Measurements from ENCODE around the gene STK39.

The STK39 gene

GRCh38 chr2:168182550-168183249 is 64.7 kb downstream of the STK39 start:
- DNase-seq: no peak

DNA sequence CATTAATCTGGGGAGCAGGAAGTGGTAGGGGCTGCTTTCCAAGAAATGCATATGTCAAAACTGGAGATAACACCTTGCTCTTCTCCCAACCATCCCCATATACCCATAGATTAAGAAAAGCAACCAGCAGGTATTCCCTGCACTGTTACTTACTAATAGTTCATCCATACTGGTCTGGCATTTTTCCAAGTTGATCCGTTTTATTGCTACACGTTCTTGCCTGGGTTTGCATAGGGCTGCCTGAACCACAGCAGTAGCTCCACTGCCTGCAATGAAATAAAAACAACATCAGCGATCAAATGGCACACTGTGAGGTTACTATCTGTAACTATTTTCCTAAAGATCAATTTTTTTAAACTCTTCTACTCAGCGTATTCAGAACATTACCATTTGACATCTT is 65.6 kb downstream of the STK39 start:
- DNase-seq: no peak

- no peak for DNase-seq
Measured at GRCh38 chr2:168180914-168181313, 66.5 kb downstream of the STK39 start.

DNA sequence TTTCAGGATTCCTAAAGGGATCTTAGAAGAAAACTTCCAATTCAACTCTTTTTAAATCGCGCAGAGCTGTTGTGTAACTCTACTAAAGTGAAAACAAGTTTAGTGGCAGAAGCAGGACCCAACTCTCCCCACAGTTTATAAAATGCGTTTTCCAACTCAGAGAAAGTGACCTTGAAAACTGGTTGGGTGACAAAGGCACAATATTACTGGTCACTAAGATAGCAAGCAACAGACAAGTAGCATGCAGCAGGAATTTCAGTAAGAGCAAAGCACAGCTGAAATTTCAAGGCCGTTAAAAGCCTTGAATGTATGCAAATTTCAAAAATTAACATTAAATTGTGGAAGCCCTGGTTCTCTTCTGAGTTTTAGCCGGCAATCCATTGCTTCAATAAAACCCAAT is 66.9 kb downstream of the STK39 start:
- no peak for DNase-seq

DNA sequence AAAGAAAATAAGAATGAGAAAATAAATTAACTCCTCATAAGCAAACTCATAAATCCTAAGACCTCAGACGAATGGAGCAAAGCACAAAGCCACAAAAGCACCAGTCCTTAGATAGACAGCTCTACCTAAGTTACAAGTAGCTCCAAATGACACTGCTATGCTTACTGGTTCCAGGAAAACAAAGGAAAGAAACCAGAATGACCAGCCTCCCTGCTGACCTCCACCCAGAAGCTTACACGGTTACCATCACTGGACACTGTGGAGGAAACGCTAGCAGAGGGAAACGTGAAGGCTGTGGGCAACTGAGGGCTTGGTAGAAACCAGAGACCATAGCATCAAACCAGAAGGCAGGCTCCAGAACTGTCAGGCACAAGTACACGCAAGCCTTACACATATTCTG is 67.8 kb downstream of the STK39 start:
- no peak for DNase-seq

- no peak for DNase-seq
Measured at GRCh38 chr2:168178520-168179324, 68.7 kb downstream of the STK39 start.

GRCh38 chr2:168176402-168176801 is 71.0 kb downstream of the STK39 start:
- DNase-seq: no peak

DNA sequence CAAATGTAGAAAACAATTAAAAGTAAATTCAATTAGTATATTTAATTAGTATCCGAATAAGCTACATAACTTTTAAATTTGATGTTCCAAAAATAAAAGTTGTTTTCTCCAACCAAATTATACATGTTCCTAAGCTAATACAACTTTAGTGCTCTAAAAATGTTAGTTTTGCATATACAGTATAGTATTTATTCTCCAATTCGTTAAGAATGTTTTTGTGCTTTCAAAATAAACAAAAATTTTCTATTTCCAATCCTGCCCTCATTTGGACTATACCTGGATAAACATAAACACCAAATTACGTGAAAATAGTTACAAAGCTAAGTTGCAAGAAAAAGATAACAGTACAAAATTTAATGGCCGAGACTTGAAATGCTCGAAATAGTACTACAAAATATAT is 71.9 kb downstream of the STK39 start:
- no peak for DNase-seq

- DNase-seq: no peak
Measured at GRCh38 chr2:168174756-168175155, 72.6 kb downstream of the STK39 start.

GRCh38 chr2:168172071-168172470 is 75.3 kb downstream of the STK39 start:
- DNase-seq: no peak

- DNase-seq: no peak
Measured at GRCh38 chr2:168171059-168171762, 76.2 kb downstream of the STK39 start.

- DNase-seq: peak; percentile 76
Measured at GRCh38 chr2:168169097-168169745, 78.2 kb downstream of the STK39 start.

- DNase-seq: no peak
Measured at GRCh38 chr2:168167511-168168263, 79.7 kb downstream of the STK39 start.

DNA sequence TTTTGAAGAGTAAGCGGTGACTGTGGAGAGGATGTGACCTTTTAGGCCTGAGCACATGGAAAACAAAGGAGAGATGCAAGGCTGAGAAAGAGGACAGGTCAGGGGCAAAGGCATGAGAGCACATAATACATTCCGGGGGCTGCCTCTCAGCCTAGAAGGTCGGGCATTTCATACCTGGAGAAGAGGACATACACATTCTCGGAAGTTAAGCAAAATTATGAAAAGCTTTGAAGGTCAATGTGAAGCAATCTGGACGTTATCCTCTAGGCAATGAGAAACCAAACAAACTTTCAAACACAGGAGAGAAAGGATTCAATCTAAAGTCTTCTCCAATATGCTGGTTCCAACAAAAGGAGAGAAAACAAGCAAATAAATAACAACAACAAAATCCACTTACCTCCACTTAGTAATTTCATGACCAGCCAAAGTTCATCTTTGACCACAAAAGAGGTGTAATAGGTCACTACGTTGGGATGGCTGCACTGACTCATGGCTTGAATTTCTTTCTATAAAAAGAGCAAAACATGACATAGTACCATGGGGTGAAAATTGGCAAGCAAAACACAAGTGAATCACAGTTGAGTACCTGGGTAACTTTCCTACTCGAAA is 80.4 kb downstream of the STK39 start:
- DNase-seq: peak; percentile 28

DNA sequence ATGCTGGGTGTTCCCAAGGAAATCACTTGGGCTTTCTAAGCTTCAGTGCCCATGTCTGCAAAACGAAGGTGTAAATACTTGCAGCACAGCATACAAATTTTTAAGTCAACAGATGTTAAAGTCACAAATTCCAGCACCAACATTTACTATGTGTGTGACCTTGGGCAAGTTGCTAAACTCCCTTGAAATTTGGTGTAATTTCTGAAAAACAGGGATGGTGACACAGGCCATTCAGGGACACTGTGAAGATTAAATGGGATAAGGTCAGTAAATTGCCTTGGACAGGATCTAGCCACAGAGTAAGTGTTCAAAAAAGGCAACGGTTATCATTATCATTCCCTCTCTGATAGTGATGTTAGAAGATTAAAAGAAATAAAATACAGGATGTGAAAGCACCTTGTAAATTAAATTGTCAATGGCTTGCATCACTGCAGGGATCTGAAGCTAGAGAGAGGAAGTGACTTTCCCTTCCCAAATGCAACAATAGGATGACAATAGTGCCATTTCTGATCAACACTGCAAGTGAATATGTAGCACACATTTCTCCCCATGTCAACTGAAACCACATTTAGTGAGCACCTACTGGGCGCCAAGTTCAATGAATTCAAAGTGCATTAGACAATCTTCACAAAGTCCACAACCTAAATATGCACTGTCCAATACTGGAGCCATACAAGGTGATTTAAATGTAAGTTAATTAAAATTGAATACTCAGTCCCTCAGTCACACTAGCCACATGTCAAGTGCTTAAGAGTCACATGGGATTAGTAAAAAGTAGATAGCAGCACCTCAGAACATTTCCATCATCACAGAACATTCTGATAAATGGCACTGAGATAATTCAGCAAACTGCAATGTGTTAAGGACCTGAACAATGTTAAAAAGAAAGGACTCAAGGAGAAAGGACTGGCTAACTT is 81.2 kb downstream of the STK39 start:
- no peak for DNase-seq

DNA sequence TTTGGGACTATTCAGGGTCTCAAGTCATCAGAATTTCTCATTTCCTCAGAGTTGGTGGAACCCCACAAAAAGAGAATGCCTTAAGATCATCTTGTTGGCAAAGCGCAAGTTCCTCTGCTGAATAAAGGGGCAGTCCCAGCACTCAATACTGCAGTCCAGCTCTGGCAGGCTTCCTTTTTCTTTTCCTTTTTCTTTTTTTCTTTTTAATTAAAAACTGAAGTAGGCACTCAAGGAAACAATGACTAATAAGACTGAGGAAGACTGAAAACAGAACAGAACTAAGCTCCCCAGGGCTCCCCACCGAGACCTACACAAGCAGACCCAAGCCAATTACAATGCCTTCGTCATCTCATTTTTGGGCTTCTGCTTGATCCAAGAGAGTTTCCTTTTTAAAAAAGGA is 82.0 kb downstream of the STK39 start:
- DNase-seq: peak; percentile 71

DNA sequence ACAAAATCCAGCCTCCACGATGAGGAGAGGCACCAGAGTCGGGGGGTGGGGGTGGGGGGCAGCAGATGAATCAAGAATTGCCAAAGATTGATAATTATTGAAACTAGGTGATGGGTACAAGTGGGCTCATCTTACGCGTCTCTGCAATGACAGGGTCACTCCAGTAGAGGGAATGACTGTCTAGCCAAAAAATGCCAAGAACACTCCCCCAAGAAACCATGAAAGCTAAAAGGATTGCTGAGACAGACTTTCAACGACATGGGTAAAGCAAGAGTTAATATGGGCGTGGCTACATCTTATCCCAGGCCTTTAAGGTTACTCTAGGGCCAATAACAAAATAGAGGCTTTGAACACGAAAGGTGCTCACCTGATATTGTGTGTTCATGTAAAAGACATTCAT is 86.5 kb downstream of the STK39 start:
- DNase-seq: no peak

- DNase-seq: no peak
Measured at GRCh38 chr2:168159754-168160585, 87.4 kb downstream of the STK39 start.

GRCh38 chr2:168158586-168158985 is 88.8 kb downstream of the STK39 start:
- DNase-seq: no peak

DNA sequence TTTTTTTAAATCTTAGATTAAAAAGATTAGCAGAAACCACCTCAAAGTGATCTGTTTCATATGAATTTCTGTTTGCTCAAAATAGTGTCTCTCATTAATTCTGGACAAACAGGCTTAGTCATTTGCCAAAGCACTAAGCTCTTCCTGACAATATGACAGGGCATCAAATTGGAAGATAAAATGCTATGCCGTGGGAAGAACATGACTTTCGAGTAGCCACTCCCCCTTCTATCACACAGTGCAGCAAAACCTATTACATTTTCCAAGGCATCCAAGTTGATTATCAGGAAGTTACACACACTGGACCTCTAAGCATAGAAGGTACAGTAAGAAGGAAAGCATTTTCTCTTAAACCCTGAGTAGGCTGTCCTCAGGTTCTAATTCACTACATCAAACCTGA is 89.5 kb downstream of the STK39 start:
- peak; percentile 16 for DNase-seq

Data from fibroblast of skin of back (primary cell).